Measurements from ENCODE around the gene SLC22A23. TPM values are rescaled to one million over a fixed set of nuclear protein-coding genes. Genes with fewer than 3 reads are reported as not detected.
"Not testable (repeated sequence)": the region's sequence is repeated elsewhere in the genome, so short reads cannot be mapped to it uniquely, and the experiment has no call there.

SLC22A23 gene
- total RNA-seq, 2 donors from 2014 or later, result 11.1 to 13.3 TPM

GRCh38 chr6:3386374-3386857 lies 70.4 kb downstream of the SLC22A23 start:
- 90 to 98% methylated on average over 7 to 11 of the region's 11 CpGs for WGBS, 2 experiments (ENCODE audit: insufficient coverage in 1 of 2, insufficient read length in 1 of 2)
- no peak overlapping the region for H3K4me3 ChIP-seq (ENCODE audit: low read length)

GRCh38 chr6:3385660-3386151 lies 71.1 kb downstream of the SLC22A23 start:
- Histone ChIP-seq H3K27ac (ENCODE audit: low read depth, low read length) (no peak overlapping the region), H3K36me3 (ENCODE audit: control insufficient read depth, insufficient read depth, low read length) (no peaks in the 10 kb centered on the region), H3K9ac (ENCODE audit: extremely low read depth, low read length, poor library complexity, severe bottlenecking) (no peak overlapping the region), H3K9me3 (ENCODE audit: control insufficient read depth, low read length) (no peaks in the 10 kb centered on the region), H3K4me3 (ENCODE audit: low read length) (no peak overlapping the region), H3K4me1 (ENCODE audit: control insufficient read depth, insufficient read depth, low read length) (no peaks in the 10 kb centered on the region), H3K27me3 (ENCODE audit: control insufficient read depth, insufficient read depth, low read length, poor library complexity, severe bottlenecking) (no peaks in the 10 kb centered on the region)
- Mint-ChIP-seq H3K27ac (no peak overlapping the region), H3K9me3 (no peaks in the 10 kb centered on the region), H3K36me3 (ENCODE audit: low read depth) (peaks cover 7% of the 10 kb centered on the region), H3K27me3 (ENCODE audit: insufficient read depth) (no peaks in the 10 kb centered on the region), H3K4me1 (peaks cover 3% of the 10 kb centered on the region), H3K4me3 (no peak overlapping the region)
- 90 to 93% methylated on average over 4 to 6 of the region's 6 CpGs for WGBS, 2 experiments (ENCODE audit: insufficient coverage in 1 of 2, insufficient read length in 1 of 2)
- no peak for DNase-seq
- TF ChIP-seq CTCF (conservative IDR thresholded peaks at IDR 0.05), result no peak

More at GRCh38 chr6:3386374-3386857, 70.4 kb downstream of the SLC22A23 start:
- Histone ChIP-seq H3K9ac (ENCODE audit: extremely low read depth, low read length, poor library complexity, severe bottlenecking) (no peak overlapping the region), H3K27me3 (ENCODE audit: control insufficient read depth, insufficient read depth, low read length, poor library complexity, severe bottlenecking) (no peaks in the 10 kb centered on the region), H3K27ac (ENCODE audit: low read depth, low read length) (no peak overlapping the region), H3K9me3 (ENCODE audit: control insufficient read depth, low read length) (no peaks in the 10 kb centered on the region), H3K36me3 (ENCODE audit: control insufficient read depth, insufficient read depth, low read length) (no peaks in the 10 kb centered on the region), H3K4me1 (ENCODE audit: control insufficient read depth, insufficient read depth, low read length) (no peaks in the 10 kb centered on the region)
- Mint-ChIP-seq H3K27ac (no peak overlapping the region), H3K4me3 (no peak overlapping the region), H3K4me1 (peaks cover 3% of the 10 kb centered on the region), H3K27me3 (ENCODE audit: insufficient read depth) (no peaks in the 10 kb centered on the region), H3K36me3 (ENCODE audit: low read depth) (peaks cover 7% of the 10 kb centered on the region), H3K9me3 (no peaks in the 10 kb centered on the region)
- no peak for TF ChIP-seq CTCF (conservative IDR thresholded peaks at IDR 0.05)
- no peak for DNase-seq

DNA sequence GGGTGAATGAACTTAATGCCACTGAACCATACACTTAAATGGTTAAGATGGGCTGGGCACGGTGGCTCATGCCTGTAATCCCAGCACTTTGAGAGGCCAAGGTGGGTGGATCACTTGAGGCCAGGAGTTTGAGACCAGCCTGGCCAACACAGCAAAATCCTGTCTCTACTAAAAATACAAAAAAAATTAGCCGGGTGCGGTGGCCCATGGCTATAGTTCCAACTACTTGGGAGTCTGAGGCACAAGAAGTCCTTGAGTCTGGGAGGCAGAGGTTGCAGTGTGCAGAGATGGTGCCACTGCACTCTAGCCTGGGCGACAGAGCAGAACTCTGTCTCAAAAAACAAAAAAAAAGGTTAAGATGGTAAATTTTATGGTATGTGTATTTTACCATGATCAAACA lies 71.7 kb downstream of the SLC22A23 start:
- H3K36me3 Mint-ChIP-seq (ENCODE audit: low read depth); H3K4me3 ChIP-seq (ENCODE audit: low read length); H3K27ac ChIP-seq (ENCODE audit: low read depth, low read length); DNase-seq; H3K4me3 Mint-ChIP-seq; H3K9me3 ChIP-seq (ENCODE audit: control insufficient read depth, low read length); H3K4me1 Mint-ChIP-seq; H3K27me3 Mint-ChIP-seq (ENCODE audit: insufficient read depth); H3K9me3 Mint-ChIP-seq; H3K27me3 ChIP-seq (ENCODE audit: control insufficient read depth, insufficient read depth, low read length, poor library complexity, severe bottlenecking); H3K9ac ChIP-seq (ENCODE audit: extremely low read depth, low read length, poor library complexity, severe bottlenecking); H3K27ac Mint-ChIP-seq; H3K36me3 ChIP-seq (ENCODE audit: control insufficient read depth, insufficient read depth, low read length); H3K4me1 ChIP-seq (ENCODE audit: control insufficient read depth, insufficient read depth, low read length): not testable (repeated sequence)
- WGBS, 2 experiments (ENCODE audit: insufficient coverage in 1 of 2, insufficient read length in 1 of 2), result 92 to 100% methylated on average over 2 to 4 of the region's 4 CpGs
